Endothelial cell of umbilical vein (primary cell): ENCODE results near the gene S100P. TPM values are rescaled to one million over a fixed set of nuclear protein-coding genes. Genes with fewer than 3 reads are reported as not detected.

Source experiments
- BruUV-seq: library from RNA; stranded (reverse); fragments of 400-500 nt; replicated peaks from 2 replicates; lab custom pipeline; 2021; lab: Mats Ljungman, UMichigan
- CTCF ChIA-PET: fragments of 300-600, 350-600 bp; sonication (Branson Sonifier 250); formaldehyde crosslinking; loops from one replicate; lab custom pipeline; 2021; ENCODE audit warnings: antibody characterized with exemption, inconsistent platforms; lab: Charles Lee
- POLR2A ChIA-PET: fragments of 300-600, 350-600 bp; sonication (Branson Sonifier 250); formaldehyde crosslinking; loops from one replicate; lab custom pipeline; 2021; ENCODE audit warnings: antibody characterized with exemption, inconsistent platforms; lab: Charles Lee
- DNase-seq: peaks from one replicate; pipeline ENCODE4 v3.0.0-alpha.2; 2011; ENCODE audit warnings: low read depth, low spot score
- FAIRE-seq: peaks from 2 replicates; lab custom pipeline; 2011; peaks lifted over from hg19 to GRCh38; lab: Jason Lieb, UNC
- H2AFZ ChIP-seq: 2 replicates; pipeline ENCODE4 v1.6.0; 2012; ENCODE audit warnings: low read depth, low read length, control low read depth, inconsistent platforms
- H3K27ac ChIP-seq: 2 replicates; pipeline ENCODE4 v1.5.1; 2011; ENCODE audit warnings: low read depth, mild to moderate bottlenecking, control low read depth, low read length, moderate library complexity; ENCODE audit not compliant: insufficient read depth
- H3K27me3 ChIP-seq, 2 experiments: 2 replicates each; pipeline versions ENCODE4 v1.6.0 to v1.6.1; 2011; ENCODE audit warnings: low read length in 2 of 2, mixed read lengths in 1 of 2; ENCODE audit not compliant: control insufficient read depth in 2 of 2, insufficient read depth in 2 of 2
- H3K36me3 ChIP-seq, 2 experiments: 2 replicates in 1 of 2; 3 replicates in 1 of 2; pipeline ENCODE4 v1.5.1; 2011; ENCODE audit warnings: low read length in 2 of 2, mild to moderate bottlenecking in 1 of 2, moderate library complexity in 1 of 2; ENCODE audit not compliant: control insufficient read depth in 2 of 2, insufficient read depth in 2 of 2; ENCODE audit errors: extremely low read depth in 1 of 2
- H3K4me1 ChIP-seq: 3 replicates; pipeline ENCODE4 v1.5.1; 2011; ENCODE audit warnings: mild to moderate bottlenecking, low read length; ENCODE audit not compliant: control insufficient read depth, insufficient read depth; ENCODE audit errors: extremely low read depth
- H3K4me2 ChIP-seq: 2 replicates; pipeline ENCODE4 v1.6.1; 2011; ENCODE audit warnings: low read length, control low read depth, mixed read lengths; ENCODE audit not compliant: insufficient read depth
- H3K4me3 ChIP-seq, 3 experiments: fragments of 200-600 bp in 1 of 3; sonication (generic), shearing (Covaris generic) in 1 of 3; replicated peaks in 1 of 3; 2 replicates each; pipeline ENCODE4 v1.5.1; 2011 to 2016; ENCODE audit warnings: control low read depth in 3 of 3, low read length in 3 of 3, mild to moderate bottlenecking in 2 of 3, inconsistent platforms in 1 of 3, low read depth in 1 of 3, moderate library complexity in 1 of 3; ENCODE audit not compliant: insufficient read depth in 1 of 3
- H3K79me2 ChIP-seq: 2 replicates; pipeline ENCODE4 v1.6.0; 2012; ENCODE audit warnings: low read length, inconsistent platforms; ENCODE audit not compliant: control insufficient read depth, insufficient read depth
- H3K9ac ChIP-seq: replicated peaks from 2 replicates; pipeline ENCODE3; 2011; ENCODE audit warnings: low read length, control low read depth; ENCODE audit not compliant: insufficient read depth; ENCODE audit errors: extremely low read depth
- H3K9me1 ChIP-seq: replicated peaks from 3 replicates; pipeline ENCODE4 v1.6.0; 2011; ENCODE audit warnings: mild to moderate bottlenecking, low read length; ENCODE audit not compliant: control insufficient read depth, insufficient read depth; ENCODE audit errors: extremely low read depth
- H3K9me3 ChIP-seq: replicated peaks from 2 replicates; pipeline ENCODE4 v1.5.1; 2012; ENCODE audit warnings: low read length, inconsistent platforms; ENCODE audit not compliant: control insufficient read depth, insufficient read depth
- H4K20me1 ChIP-seq: replicated peaks from 2 replicates; pipeline ENCODE3; 2011; ENCODE audit warnings: mild to moderate bottlenecking, low read length; ENCODE audit not compliant: control insufficient read depth, insufficient read depth; ENCODE audit errors: extremely low read depth
- EZH2 ChIP-seq: IDR thresholded peaks from 2 replicates; pipeline ENCODE4 v1.6.1; 2012; ENCODE audit warnings: borderline replicate concordance, low read depth, mild to moderate bottlenecking, moderate library complexity, low read length, inconsistent platforms; ENCODE audit not compliant: severe bottlenecking
- FOS ChIP-seq: IDR thresholded peaks from 2 replicates; pipeline ENCODE4 v1.6.1; 2011; ENCODE audit warnings: mild to moderate bottlenecking, low read length, moderate library complexity, borderline replicate concordance; ENCODE audit not compliant: insufficient read depth
- GATA2 ChIP-seq: IDR thresholded peaks from 2 replicates; pipeline ENCODE4 v1.7.0; 2011; ENCODE audit warnings: low read depth, mild to moderate bottlenecking, moderate library complexity, mixed read lengths, low read length; ENCODE audit not compliant: insufficient read length, insufficient read depth
- JUN ChIP-seq: IDR thresholded peaks from 2 replicates; pipeline ENCODE4 v1.6.1; 2011; ENCODE audit warnings: borderline replicate concordance, low read depth; ENCODE audit not compliant: insufficient read length, insufficient read depth
- MAX ChIP-seq: IDR thresholded peaks from 2 replicates; pipeline ENCODE4 v1.6.1; 2011; ENCODE audit not compliant: insufficient read depth, insufficient read length
- MYC ChIP-seq: IDR thresholded peaks from one replicate; pipeline ENCODE4 v1.6.1; 2011; ENCODE audit warnings: mild to moderate bottlenecking, low read depth, low read length
- POLR2A ChIP-seq: IDR thresholded peaks from 2 replicates; pipeline ENCODE4 v1.6.1; 2012; ENCODE audit warnings: low read depth, mild to moderate bottlenecking, control low read depth, low read length
- POLR2AphosphoS5 ChIP-seq: IDR thresholded peaks from 2 replicates; pipeline ENCODE4 v1.6.1; 2012; ENCODE audit warnings: low read depth, mild to moderate bottlenecking, control low read depth, low read length, moderate library complexity; ENCODE audit not compliant: insufficient read depth
- dilution Hi-C: fragments of 300-500 bp; cut with MboI; formaldehyde crosslinking; loops from one replicate; pipeline ENCODE4 v1.15.0; 2019; ENCODE audit warnings: low sequenced_read_pairs; ENCODE audit not compliant: extremely low pct_ligation_motif_present
- intact Hi-C: fragments of 100-400 bp; cut with micrococcal nuclease; formaldehyde crosslinking; loops from one replicate; pipeline ENCODE4 v1.10.0; 2022
- polyA plus RNA-seq, 4 experiments: library from polyadenylated mRNA; depleted of rRNA in 3 of 4; stranded (reverse) in 3 of 4; unstranded in 1 of 4; fragments of >200 nt; gene quantifications; 2 replicates each; pipeline versions ENCODE4 v1.2.1 to v1.2.3, GENCODE V29; 2011 to 2012; ENCODE audit warnings: missing spikeins in 1 of 4
- total RNA-seq: library from RNA; stranded (reverse); gene quantifications from 2 replicates; pipeline ENCODE4 v1.2.3, GENCODE V29; 2021
- TF ChIP-seq, protein P1 (sequence below), 2 donors: IDR thresholded peaks; 1 replicate in 1 of 2; 2 replicates in 1 of 2; pipeline ENCODE4 v1.5.1; 2011; ENCODE audit warnings: low read length in 2 of 2, mild to moderate bottlenecking in 2 of 2, moderate library complexity in 2 of 2, control low read depth in 1 of 2, inconsistent platforms in 1 of 2, low read depth in 1 of 2; ENCODE audit not compliant: insufficient read depth in 1 of 2; ENCODE audit errors: extremely low read depth in 1 of 2

The S100P gene
- total and polyA plus RNA-seq, 2 donors (not counting 3 experiments of a cell fraction or from before 2014, with no cell fraction given): not detected

DNA sequence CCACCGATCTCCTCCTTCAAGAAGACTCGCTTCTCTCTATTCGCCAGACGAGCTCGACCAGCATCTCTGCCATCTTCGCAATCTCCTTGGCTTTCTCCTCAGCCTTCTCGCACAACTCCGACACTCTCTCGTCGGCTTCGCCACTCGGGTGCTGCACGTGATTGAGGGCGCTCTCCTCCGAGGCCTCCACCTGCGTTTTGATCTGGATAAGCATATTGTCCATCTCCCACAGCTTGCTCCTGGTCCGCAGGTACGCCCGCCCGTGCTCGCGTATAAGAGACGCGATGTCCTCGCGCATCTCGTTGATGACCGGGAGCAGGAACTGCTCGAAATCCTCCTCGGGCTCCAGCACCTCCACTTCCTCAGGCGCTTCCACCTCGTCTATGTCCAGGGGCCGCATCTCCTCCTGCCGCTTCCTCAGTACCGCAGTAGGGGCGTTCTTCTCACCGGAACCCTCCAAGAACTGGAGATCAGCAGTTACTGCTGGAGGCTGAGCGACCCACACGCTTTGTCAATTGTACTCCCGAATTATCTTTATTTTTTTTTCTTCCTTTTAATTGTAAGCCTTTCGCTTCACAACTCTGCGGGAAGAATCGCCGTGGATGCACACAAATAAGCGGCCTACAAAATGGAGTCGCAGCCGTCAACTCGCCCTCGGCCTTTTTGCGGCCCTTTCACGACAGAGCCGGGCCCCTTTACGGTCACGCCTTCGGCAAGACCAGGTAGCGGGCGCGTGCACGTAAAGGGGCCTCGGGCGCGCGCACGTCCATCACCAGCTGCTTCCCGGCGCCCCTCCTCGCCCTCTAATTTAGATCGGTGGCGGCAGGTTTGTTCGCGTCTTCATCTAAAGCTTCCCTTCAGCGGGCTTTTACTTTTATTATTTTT, 15.8 kb downstream of the S100P start, which contains the start of gene MRFAP1L1:
Gene MRFAP1L1, minus strand, starts transcription at position 636 of the 885 bp plus-strand sequence. Its CDS starts 236 bp downstream, at position 400.
- Histone ChIP-seq H2AFZ (peak within 1 kb of the TSS; percentile 89), H3K9me1 (no peaks in the 10 kb centered on the region), H3K27ac (peak within 1 kb of the TSS; percentile 34), H3K4me2 (peak within 1 kb of the TSS; percentile 86), H3K27me3 (peaks cover 4 to 7% of the 10 kb centered on the region in 2 experiments), H3K4me1 (peaks cover 13% of the 10 kb centered on the region), H3K4me3 (peak within 1 kb of the TSS; percentile 63 to 81 (median 71)), H4K20me1 (no peaks in the 10 kb centered on the region), H3K9ac (peak within 1 kb of the TSS; percentile 83), H3K79me2 (peaks cover 42% of the 10 kb centered on the region), H3K9me3 (no peaks in the 10 kb centered on the region), H3K36me3 (no peaks in the 10 kb centered on the region)
- ChIA-PET POLR2A (interaction anchor here (0.8 to 1.5 kb wide), 2 partner anchors 36 to 69 kb away, joined by 3 to 4 read pairs; partner anchors contain the start of gene MRFAP1), CTCF (interaction anchor here (1.0 to 1.9 kb wide), 10 partner anchors 8 to 459 kb away, joined by 3 to 7 read pairs (median 3); partner anchors contain the start of genes MAN2B2 and S100P)
- TSS peak; percentile 73 for BruUV-seq
- peak; percentile 89 for FAIRE-seq
- peak; percentile 97 for DNase-seq
- dilution Hi-C loops (no loop called here), intact Hi-C loops (loop anchor here (1.0 to 2.0 kb wide), 3 partner anchors 35 to 135 kb away; partner anchors contain the start of genes MAN2B2 and MRFAP1)
- TF ChIP-seq MAX: peak; percentile 53
- no peak for TF ChIP-seq JUN
- no peak for TF ChIP-seq MYC
- TF ChIP-seq FOS: no peak
- TF ChIP-seq, protein P1, sequence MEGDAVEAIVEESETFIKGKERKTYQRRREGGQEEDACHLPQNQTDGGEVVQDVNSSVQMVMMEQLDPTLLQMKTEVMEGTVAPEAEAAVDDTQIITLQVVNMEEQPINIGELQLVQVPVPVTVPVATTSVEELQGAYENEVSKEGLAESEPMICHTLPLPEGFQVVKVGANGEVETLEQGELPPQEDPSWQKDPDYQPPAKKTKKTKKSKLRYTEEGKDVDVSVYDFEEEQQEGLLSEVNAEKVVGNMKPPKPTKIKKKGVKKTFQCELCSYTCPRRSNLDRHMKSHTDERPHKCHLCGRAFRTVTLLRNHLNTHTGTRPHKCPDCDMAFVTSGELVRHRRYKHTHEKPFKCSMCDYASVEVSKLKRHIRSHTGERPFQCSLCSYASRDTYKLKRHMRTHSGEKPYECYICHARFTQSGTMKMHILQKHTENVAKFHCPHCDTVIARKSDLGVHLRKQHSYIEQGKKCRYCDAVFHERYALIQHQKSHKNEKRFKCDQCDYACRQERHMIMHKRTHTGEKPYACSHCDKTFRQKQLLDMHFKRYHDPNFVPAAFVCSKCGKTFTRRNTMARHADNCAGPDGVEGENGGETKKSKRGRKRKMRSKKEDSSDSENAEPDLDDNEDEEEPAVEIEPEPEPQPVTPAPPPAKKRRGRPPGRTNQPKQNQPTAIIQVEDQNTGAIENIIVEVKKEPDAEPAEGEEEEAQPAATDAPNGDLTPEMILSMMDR (IDR thresholded peaks at IDR 0.05; ENCODE audit: extremely low read depth in 1 of 2, insufficient read depth in 1 of 2, low read depth in 1 of 2, low read length in 2 of 2): no peak
- peak; percentile 55 for TF ChIP-seq POLR2AphosphoS5
- TF ChIP-seq GATA2: no peak
- no peak for TF ChIP-seq EZH2
- peak; percentile 69 for TF ChIP-seq POLR2A
